Activated T-cell treated with anti-CD3 and anti-CD28 coated beads, Interleukin-2, amount 50 U/mL, for 48 hours (primary cell): ENCODE results near the gene SPSB1.
A peak's percentile ranks its signal among the peaks of the same experiment; 100 is the strongest.

Experiments
- DNase-seq, 2 experiments: peaks; one replicate each; pipeline ENCODE4 v3.0.0-alpha.2; 2020

The SPSB1 gene

DNA sequence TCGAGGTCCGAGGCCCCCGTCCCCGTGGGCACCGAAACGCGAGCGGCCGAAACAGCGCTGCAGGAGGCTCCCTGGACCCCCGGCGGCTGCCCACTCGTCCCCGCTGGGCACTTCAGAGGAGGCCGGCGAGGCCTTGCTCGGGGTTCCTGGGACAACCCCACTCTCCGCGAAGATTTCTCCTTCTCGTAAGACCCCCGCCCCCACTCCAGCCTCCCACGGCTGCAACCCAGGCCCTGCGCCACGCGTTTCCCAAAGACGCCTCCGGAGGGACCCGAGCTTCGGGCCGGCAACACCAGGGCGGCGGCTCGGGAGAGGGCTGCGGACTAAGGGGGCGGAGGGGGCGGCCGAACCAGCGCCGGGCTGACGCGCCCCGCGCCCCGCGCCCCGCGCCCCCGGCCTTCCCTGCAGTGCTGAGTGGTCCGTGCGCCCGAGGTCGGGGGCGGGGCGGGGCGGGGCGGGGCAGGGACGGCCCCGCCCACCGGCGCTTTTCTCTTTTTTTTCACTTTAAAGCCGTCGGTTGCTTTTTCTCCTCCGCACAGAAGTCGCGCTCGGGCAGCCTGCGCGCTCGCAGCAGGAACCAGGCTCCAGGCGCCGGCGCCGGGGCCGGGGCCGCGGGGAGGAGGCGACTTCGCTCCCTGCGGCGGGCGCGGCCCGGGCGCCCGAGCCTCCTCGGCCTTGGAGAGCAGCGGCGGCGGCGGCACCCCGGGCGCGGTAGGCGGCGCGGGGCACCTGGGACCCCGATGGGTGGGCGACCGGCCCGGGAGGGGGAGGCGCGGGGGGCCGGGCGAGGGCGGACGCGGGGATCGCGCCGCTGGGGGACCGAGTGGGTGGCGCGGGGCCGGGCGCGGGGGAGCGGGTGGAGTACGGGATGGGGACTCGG, at the start of gene SPSB1:
TSS of gene SPSB1 (plus strand) at position 534 of the 880 bp plus-strand sequence. CDS start 62,998 bp downstream, outside the sequence.
- peak; percentile 66 to 76 for DNase-seq

DNA sequence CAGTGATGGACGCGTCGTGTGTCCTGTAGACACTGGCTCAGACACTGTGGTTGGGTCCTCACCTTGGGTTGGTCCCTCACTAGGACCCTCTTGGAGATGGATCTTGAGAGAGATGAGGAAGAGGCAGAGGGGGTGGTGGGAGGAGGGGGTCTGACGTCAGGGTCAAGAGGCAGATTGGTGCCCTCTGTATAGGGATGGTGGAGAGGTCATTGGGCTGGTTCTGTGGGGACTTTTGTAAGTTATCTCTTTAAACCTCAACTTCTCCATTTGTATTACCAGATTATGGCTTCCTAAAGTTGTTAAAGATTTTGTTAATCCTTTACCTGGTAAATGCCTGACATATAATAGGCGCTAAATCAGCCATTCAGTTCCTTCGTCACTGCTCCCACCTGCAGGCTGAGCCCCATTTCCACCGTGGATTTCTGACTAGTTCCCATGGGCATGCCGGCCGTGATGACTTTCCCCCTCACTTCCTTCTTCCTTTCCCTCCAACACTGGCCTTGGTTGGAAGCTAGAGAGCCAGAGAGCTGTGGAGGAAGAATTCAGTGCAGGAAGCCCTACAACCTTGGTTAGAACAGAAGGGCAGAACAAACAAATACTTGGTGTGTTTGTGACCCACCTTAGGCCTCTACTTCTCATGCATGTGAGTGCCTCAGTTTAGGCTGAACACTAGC, 49.5 kb upstream of the SPSB1 start:
- no peak for DNase-seq

DNA sequence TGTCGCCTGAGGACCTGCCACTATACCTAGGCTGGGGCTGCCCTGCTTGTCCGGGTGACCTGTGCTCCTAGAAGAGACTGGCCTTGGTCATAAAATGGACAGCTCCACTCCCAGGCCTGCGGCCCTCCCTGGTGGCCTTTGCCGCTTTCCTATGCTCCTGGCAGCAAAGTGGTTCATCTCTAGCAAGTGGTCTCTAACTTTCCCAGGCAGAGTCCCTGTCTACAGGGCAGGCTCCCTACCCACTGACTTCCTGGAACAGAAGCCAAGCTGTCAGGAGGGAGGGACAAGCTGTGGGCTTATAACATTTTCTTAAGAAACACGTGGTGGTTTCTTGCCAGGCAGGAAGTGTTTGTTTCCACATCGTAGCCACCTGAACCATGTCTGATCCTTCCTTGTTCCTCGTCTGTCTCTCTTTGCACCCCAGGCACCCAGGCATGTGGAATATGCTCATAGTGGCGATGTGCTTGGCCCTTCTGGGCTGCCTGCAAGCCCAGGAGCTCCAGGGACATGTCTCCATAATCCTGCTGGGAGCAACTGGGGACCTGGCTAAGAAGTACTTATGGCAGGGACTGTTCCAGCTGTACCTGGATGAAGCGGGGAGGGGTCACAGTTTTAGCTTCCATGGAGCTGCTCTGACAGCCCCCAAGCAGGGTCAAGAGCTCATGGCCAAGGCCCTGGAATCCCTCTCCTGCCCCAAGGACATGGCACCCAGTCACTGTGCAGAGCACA, 48.0 kb upstream of the SPSB1 start:
- no peak for DNase-seq

DNA sequence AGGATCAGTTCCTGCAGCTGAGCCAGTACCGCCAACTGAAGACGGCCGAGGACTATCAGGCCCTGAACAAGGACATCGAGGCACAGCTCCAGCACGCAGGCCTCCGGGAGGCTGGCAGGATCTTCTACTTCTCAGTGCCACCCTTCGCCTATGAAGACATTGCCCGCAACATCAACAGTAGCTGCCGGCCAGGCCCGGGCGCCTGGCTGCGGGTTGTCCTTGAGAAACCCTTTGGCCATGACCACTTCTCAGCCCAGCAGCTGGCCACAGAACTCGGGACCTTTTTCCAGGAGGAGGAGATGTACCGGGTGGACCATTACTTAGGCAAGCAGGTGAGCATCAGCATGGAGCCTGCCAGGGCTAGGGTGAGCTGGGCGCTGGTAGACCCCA, 47.5 kb upstream of the SPSB1 start:
- no peak for DNase-seq

DNA sequence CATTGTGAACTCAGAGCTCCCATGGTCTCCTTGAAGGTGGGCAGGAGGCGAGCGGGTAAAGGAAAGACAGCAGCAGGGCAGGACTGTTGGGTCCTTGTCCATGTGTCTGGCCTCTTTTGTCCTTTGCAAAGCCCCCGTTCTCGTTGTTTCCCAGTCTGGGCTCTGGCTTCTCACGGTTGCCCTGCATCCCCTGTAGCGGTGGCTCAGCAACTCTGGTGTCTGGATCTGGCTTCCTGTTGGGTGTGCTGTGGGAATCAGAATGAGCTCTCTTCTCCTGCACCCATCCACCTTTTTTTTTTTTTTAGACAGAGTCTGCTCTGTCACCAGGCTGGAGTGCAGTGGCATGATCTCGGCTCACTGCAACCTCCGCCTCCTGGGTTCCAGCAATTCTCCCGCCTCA, 47.0 kb upstream of the SPSB1 start:
- no peak for DNase-seq

DNA sequence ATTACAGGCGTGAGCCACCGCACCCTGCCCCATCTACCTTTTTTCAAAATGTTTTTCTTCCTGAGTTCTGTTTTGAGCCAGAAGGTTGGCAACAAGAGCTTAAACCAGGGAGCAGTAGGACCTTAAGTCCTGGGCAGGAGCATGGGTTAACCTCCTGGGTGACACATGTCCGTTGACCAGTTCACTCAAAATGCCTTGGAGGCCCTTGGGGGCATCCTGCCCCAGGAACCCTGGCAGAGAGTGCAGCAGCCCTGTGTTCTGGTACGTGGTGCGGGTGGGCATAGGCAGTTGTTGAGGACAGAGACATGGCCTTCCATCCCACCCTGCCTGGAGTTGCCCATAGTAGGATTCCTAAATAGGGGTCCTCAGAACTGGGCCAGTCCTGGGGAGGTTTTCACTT, 46.5 kb upstream of the SPSB1 start:
- DNase-seq, result no peak

GRCh38 chr1:9246841-9247785, 45.6 kb upstream of the SPSB1 start:
- no peak for DNase-seq

DNA sequence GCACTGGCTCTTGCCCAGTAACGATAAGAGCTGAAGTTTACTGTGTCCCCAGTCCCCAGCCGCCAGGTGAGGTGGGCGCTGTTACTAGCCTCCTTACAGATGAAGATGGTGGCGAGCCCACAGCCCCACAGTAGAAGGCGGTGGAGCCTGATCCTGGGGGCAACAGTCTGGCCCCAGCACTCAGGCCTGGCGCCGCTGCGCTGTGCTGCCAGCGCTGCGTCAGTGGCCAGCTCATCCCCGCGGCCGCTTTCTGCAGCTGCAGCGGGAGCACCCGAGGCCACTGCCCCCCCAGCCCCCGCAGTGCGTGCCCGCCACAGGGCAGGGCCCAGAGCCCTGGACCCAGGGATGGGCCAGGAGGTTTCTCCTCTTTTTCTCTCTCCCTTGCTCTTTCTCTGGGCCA, 44.8 kb upstream of the SPSB1 start:
- no peak for DNase-seq

- no peak for DNase-seq
Observed at GRCh38 chr1:9248341-9249262, 44.1 kb upstream of the SPSB1 start.

DNA sequence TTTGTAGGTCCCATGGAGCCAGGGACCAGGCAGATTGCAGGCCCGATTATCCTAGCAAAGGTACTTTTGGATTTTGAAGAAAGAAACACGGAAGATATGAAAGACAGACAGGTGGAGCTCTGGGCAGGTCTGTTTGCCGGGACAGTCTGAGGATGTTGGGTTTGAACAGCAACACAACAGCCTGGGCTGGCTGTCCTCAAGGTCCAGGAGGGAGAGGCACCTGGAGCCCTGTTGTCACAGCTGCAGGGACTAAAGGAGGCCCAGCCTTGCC, 43.5 kb upstream of the SPSB1 start:
- no peak for DNase-seq

- peak; percentile 64 to 74 for DNase-seq
Observed at GRCh38 chr1:9249534-9250410, 42.9 kb upstream of the SPSB1 start.

GRCh38 chr1:9250411-9251381, 42.0 kb upstream of the SPSB1 start:
- DNase-seq, result no peak

GRCh38 chr1:9251501-9251900, 41.2 kb upstream of the SPSB1 start:
- DNase-seq, result no peak

- no peak for DNase-seq
Observed at GRCh38 chr1:9253004-9253403, 39.7 kb upstream of the SPSB1 start.

GRCh38 chr1:9253453-9254105, 39.1 kb upstream of the SPSB1 start:
- no peak for DNase-seq

DNA sequence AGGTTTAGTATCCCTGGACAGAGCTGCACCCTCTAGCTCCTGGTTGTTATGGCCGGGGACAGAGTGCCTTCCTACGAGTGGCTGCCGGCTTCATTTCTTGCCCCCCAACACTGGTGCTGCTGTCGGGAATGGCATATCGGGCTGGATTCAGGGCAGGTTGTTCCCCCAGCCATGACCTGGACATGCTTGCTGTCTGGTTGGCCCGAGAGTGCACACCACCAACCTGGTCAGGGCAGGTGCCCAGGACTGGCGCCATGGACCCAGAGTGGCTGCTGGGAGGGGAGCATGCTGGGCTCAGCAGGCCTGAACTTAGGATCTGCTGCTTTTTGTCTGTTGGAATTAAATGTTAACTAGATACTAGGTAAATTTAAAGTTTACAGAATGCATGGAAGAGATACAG, 36.4 kb upstream of the SPSB1 start:
- no peak for DNase-seq

- no peak for DNase-seq
Observed at GRCh38 chr1:9257851-9258250, 34.8 kb upstream of the SPSB1 start.

DNA sequence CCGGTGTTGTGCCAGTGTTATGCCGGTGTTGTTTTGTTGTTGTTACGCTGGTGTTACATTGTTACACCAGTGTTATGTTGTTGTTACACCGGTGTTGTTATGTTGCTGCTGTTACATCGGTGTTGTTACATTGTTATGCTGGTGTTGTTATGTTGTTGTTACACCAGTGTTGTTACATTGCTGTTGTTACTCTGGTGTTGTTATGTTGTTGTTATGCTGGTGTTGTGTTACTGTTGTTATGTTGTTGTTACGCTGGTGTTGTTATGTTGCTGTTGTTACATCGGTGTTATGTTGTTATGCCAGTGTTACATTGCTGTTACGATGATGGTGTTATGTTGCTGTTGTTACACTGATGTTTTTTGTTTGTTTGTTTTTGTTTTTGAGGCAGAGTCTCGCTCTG, 34.1 kb upstream of the SPSB1 start:
- no peak for DNase-seq
